Left ventricle myocardium inferior (tissue), 1 donor: ENCODE measurements around the gene ZNF728. TPM values are rescaled to one million over a fixed set of nuclear protein-coding genes. Genes with fewer than 3 reads are reported as not detected.
"Not testable (repeated sequence)": the region's sequence is repeated elsewhere in the genome, so short reads cannot be mapped to it uniquely, and the experiment has no call there.

Experiments
- DNase-seq: peaks from one replicate; pipeline ENCODE4 v3.0.0-alpha.2; 2020
- H3K27ac ChIP-seq: fragments of 200-600 bp; replicated peaks from 2 replicates; pipeline ENCODE4 v1.8.0; 2021
- H3K27me3 ChIP-seq: fragments of 200-600 bp; 2 replicates; pipeline ENCODE4 v1.8.0; 2021; ENCODE audit warnings: low read depth
- H3K36me3 ChIP-seq: fragments of 200-600 bp; 2 replicates; pipeline ENCODE4 v1.8.0; 2021
- H3K4me1 ChIP-seq: fragments of 200-600 bp; 2 replicates; pipeline ENCODE4 v1.8.0; 2021
- H3K4me3 ChIP-seq: fragments of 200-600 bp; 2 replicates; pipeline ENCODE4 v1.8.0; 2021; ENCODE audit warnings: mild to moderate bottlenecking, moderate library complexity
- H3K9me3 ChIP-seq: fragments of 200-600 bp; replicated peaks from 2 replicates; pipeline ENCODE4 v1.8.0; 2021
- CTCF ChIP-seq: fragments of 200-600 bp; IDR thresholded peaks from 2 replicates; pipeline ENCODE4 v1.8.0; 2021; ENCODE audit warnings: antibody characterized with exemption, mild to moderate bottlenecking, borderline replicate concordance
- intact Hi-C: fragments of 100-400 bp; cut with micrococcal nuclease; formaldehyde crosslinking; loops from one replicate; pipeline ENCODE4 v1.11.0; 2022
- total RNA-seq: library from RNA; stranded (reverse); fragmentation: NEBNext Ultra II Directional; extraction: Animal tissue kit (Norgen Biotek cat#: 25700); gene quantifications from one replicate; pipeline ENCODE4 v1.2.1, GENCODE V29; 2021
- donor health status: DM: no; HTN: yes; CAD: no; lungs with severe emphysema.

ZNF728 gene
- total RNA-seq, 1 donor from 2014 or later, result 5.6 TPM

DNA sequence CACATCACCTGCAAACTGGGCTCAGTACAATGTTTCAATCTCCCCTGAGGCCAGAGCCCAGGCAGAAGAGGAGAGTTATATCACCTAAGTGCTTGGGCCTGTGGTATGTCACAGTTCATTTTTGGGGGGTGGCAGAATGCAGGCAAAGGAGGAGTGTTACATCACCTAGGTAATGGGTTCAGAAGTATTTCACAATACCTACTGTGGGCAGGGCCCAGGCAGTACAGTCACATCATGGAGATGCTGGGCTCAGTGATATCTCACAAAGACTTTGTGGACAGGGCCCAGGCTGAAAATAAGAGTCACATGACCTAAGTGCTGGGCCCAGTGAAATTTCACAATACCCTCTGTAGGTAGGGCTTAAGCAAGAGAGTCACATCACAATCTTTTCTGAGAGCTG, 12.7 kb upstream of the ZNF728 start:
- no peak overlapping the region for H3K4me3 ChIP-seq
- H3K27me3 ChIP-seq, result no peaks in the 10 kb centered on the region
- no peak for DNase-seq
- H3K36me3 ChIP-seq, result no peaks in the 10 kb centered on the region
- no peaks in the 10 kb centered on the region for H3K4me1 ChIP-seq
- no peak overlapping the region for H3K27ac ChIP-seq
- no peak for TF ChIP-seq CTCF
- intact Hi-C loops, result no loop called here
- no peaks in the 10 kb centered on the region for H3K9me3 ChIP-seq

- DNase-seq, H3K27ac ChIP-seq, H3K4me3 ChIP-seq, H3K27me3 ChIP-seq, intact Hi-C loops: not testable (repeated sequence)
- H3K9me3 ChIP-seq, result peaks cover 86% of the 10 kb centered on the region
- peaks cover 51% of the 10 kb centered on the region for H3K4me1 ChIP-seq
- H3K36me3 ChIP-seq, result peaks cover 29% of the 10 kb centered on the region
Observed at GRCh38 chr19:22994957-22995356, 8.0 kb downstream of the ZNF728 start.

DNA sequence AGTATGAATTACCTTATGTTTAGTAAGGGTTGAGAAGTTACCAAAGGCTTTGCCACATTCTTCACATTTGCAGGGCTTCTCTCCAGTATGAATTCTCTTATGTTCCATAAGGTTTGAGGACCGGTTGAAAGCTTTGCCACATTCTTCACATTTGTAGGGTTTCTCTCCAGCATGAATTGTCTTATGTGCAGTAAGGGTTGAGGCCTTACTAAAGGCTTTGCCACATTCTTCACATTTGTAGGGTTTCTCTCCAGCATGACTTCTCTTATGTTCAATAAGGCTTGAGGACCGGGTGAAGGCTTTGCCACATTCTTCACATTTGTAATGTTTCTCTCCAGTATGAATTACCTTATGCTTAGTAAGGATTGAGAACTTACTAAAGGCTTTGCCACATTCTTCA, 26.7 kb downstream of the ZNF728 start:
- H3K4me1 ChIP-seq, result no peaks in the 10 kb centered on the region
- no peak for TF ChIP-seq CTCF
- no peak overlapping the region for H3K4me3 ChIP-seq
- H3K36me3 ChIP-seq, result peaks cover 97% of the 10 kb centered on the region
- H3K9me3 ChIP-seq, result peaks cover 100% of the 10 kb centered on the region
- no peaks in the 10 kb centered on the region for H3K27me3 ChIP-seq
- intact Hi-C loops, result no loop called here
- H3K27ac ChIP-seq, result no peak overlapping the region
- no peak for DNase-seq

- H3K27me3 ChIP-seq, H3K27ac ChIP-seq, H3K4me1 ChIP-seq, H3K4me3 ChIP-seq, intact Hi-C loops, DNase-seq: not testable (repeated sequence)
- Histone ChIP-seq H3K9me3 (peaks cover 100% of the 10 kb centered on the region), H3K36me3 (peaks cover 94% of the 10 kb centered on the region)
Observed at GRCh38 chr19:22975546-22976136, 27.3 kb downstream of the ZNF728 start.

GRCh38 chr19:22945560-22945959, 57.4 kb downstream of the ZNF728 start:
- H3K9me3 ChIP-seq, result peaks cover 93% of the 10 kb centered on the region
- no peak for DNase-seq
- H3K27me3 ChIP-seq, result no peaks in the 10 kb centered on the region
- no peak overlapping the region for H3K4me3 ChIP-seq
- intact Hi-C loops, result no loop called here
- no peak overlapping the region for H3K27ac ChIP-seq
- H3K36me3 ChIP-seq, result peaks cover 4% of the 10 kb centered on the region
- no peaks in the 10 kb centered on the region for H3K4me1 ChIP-seq
- TF ChIP-seq CTCF, result no peak

GRCh38 chr19:22935151-22935550, 67.8 kb downstream of the ZNF728 start:
- no peak for TF ChIP-seq CTCF
- no peak overlapping the region for H3K4me3 ChIP-seq
- H3K36me3 ChIP-seq, result no peaks in the 10 kb centered on the region
- no peaks in the 10 kb centered on the region for H3K4me1 ChIP-seq
- no peaks in the 10 kb centered on the region for H3K27me3 ChIP-seq
- H3K27ac ChIP-seq, result no peak overlapping the region
- intact Hi-C loops, result no loop called here
- peaks cover 5% of the 10 kb centered on the region for H3K9me3 ChIP-seq
- no peak for DNase-seq

DNA sequence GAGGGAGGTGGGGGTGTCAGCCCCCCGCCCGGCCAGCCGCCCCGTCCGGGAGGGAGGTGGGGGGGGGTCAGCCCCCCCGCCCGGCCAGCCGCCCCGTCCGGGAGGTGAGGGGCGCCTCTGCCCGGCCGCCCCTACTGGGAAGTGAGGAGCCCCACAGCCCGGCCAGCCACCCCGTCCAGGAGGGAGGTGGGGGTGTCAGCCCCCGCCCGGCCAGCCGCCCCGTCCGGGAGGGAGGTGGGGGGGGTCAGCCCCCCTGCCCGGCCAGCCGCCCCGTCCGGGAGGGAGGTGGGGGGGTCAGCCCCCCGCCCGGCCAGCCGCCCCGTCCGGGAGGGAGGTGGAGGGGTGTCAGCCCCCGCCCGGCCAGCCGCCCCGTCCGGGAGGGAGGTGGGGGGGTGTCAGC, 75.4 kb downstream of the ZNF728 start:
- intact Hi-C loops, H3K27me3 ChIP-seq, H3K4me1 ChIP-seq, DNase-seq, H3K4me3 ChIP-seq, H3K27ac ChIP-seq, H3K36me3 ChIP-seq: not testable (repeated sequence)
- H3K9me3 ChIP-seq, result peaks cover 15% of the 10 kb centered on the region

- H3K27ac ChIP-seq, DNase-seq, H3K36me3 ChIP-seq, H3K27me3 ChIP-seq, H3K4me3 ChIP-seq, intact Hi-C loops, H3K4me1 ChIP-seq: not testable (repeated sequence)
- peaks cover 15% of the 10 kb centered on the region for H3K9me3 ChIP-seq
Observed at GRCh38 chr19:22925181-22925580, 77.8 kb downstream of the ZNF728 start.
